Measurements from ENCODE around the gene GAB4. TPM values are rescaled to one million over a fixed set of nuclear protein-coding genes. Genes with fewer than 3 reads are reported as not detected.

Gene GAB4
- total and polyA plus RNA-seq, 2 experiments from 2014 or later, result 1.5 to 1.7 TPM

DNA sequence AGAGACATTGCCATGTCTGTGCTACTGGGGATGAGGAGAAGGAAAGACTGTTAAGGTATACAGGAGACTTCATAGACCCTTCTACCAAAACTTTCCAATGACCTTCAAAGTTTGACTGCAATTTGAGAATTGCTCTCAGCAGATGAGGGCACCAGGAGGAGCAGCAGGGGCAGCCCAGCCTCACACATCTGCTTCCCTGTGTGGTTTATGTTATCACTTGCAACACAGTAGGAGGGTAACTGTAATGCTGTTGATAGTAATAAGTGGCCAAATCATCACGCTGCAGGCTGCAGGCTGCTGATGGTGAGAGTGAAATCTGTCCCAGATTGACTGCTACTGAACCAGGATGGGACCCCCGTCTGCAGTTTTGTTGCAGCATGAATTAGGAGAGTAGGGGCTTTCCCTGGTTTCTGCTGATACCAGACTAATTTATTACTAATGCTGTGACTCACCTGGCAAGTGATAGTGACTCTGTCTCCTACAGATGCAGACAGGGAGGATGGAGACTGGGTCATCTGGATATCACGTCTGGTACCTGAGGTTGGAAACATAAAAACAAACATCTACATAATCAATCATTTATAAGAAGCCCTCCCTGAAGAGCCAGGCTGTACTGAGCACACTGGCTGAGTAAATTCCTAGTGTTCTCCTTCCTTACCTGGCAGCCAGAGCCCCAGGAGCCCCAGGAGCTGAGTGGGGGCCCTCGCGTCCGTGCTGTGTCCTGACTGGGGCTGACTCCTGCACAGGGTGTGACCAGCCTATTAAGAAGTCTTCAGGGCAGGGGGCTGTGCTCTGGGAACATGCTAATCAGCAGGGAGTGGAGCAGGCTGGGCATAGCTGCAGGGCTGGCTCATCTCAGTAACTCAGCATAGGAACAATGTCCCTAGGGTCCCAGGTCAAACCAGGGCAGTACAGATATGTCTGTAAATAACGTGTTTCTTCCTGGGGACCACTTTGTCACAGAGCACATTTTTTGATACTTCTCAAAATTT, 74.4 kb downstream of the GAB4 start:
- Mint-ChIP-seq H3K27ac (no peak overlapping the region), H3K4me3 (no peak overlapping the region), H3K4me1 (no peaks in the 10 kb centered on the region), H3K36me3 (ENCODE audit: low read depth) (no peaks in the 10 kb centered on the region; the same call in 1 of the 3 replicates), H3K9me3 (peaks cover 79% of the 10 kb centered on the region), H3K27me3 (ENCODE audit: insufficient read depth, low read depth, poor library complexity) (peaks cover 2% of the 10 kb centered on the region)
- Histone ChIP-seq H3K27ac (ENCODE audit: low read depth) (no peak overlapping the region), H3F3A (replicated peaks; ENCODE audit: low read depth) (no peaks in the 10 kb centered on the region), H4K20me1 (replicated peaks; ENCODE audit: insufficient read depth) (no peaks in the 10 kb centered on the region), H3K36me3 (ENCODE audit: insufficient read depth) (no peaks in the 10 kb centered on the region), H2AFZ (no peak overlapping the region), H3K79me2 (replicated peaks; ENCODE audit: insufficient read depth) (no peaks in the 10 kb centered on the region), H3K27me3 (ENCODE audit: insufficient read depth) (peaks cover 20% of the 10 kb centered on the region; the same call in 1 of the 2 replicates), H3K4me2 (no peak overlapping the region), H3K9me2 (ENCODE audit: insufficient read depth) (no peaks in the 10 kb centered on the region), H3K4me1 (ENCODE audit: insufficient read depth) (no peaks in the 10 kb centered on the region), H3K4me3 (no peak overlapping the region)
- DNase-seq (ENCODE audit: low spot score) (no peak), ATAC-seq (no peak)
- TF ChIP-seq ZNF331 (CRISPR knock-in tag; IDR thresholded peaks at IDR 0.05; ENCODE audit: low read depth) (no peak), NANOG (IDR thresholded peaks at IDR 0.05; ENCODE audit: borderline replicate concordance) (no peak), POLR2AphosphoS5 (IDR thresholded peaks at IDR 0.05; ENCODE audit: low read depth) (no peak), ZNF462 (CRISPR knock-in tag; IDR thresholded peaks at IDR 0.05) (no peak), CTCF (conservative IDR thresholded peaks at IDR 0.05; ENCODE audit: low read depth in 2 of 2) (no peak), CREB1 (CRISPR knock-in tag; IDR thresholded peaks at IDR 0.05; ENCODE audit: low read depth) (no peak)
- TF ChIP-seq, protein P1, sequence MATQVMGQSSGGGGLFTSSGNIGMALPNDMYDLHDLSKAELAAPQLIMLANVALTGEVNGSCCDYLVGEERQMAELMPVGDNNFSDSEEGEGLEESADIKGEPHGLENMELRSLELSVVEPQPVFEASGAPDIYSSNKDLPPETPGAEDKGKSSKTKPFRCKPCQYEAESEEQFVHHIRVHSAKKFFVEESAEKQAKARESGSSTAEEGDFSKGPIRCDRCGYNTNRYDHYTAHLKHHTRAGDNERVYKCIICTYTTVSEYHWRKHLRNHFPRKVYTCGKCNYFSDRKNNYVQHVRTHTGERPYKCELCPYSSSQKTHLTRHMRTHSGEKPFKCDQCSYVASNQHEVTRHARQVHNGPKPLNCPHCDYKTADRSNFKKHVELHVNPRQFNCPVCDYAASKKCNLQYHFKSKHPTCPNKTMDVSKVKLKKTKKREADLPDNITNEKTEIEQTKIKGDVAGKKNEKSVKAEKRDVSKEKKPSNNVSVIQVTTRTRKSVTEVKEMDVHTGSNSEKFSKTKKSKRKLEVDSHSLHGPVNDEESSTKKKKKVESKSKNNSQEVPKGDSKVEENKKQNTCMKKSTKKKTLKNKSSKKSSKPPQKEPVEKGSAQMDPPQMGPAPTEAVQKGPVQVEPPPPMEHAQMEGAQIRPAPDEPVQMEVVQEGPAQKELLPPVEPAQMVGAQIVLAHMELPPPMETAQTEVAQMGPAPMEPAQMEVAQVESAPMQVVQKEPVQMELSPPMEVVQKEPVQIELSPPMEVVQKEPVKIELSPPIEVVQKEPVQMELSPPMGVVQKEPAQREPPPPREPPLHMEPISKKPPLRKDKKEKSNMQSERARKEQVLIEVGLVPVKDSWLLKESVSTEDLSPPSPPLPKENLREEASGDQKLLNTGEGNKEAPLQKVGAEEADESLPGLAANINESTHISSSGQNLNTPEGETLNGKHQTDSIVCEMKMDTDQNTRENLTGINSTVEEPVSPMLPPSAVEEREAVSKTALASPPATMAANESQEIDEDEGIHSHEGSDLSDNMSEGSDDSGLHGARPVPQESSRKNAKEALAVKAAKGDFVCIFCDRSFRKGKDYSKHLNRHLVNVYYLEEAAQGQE (IDR thresholded peaks at IDR 0.05; ENCODE audit: unreplicated experiment), result no peak
